GM12878 (cell line): Measurements from ENCODE around the gene USP34. TPM values are rescaled to one million over a fixed set of nuclear protein-coding genes. Genes with fewer than 3 reads are reported as not detected.

Experiments used
- ATAC-seq: fragments of 200-7000 bp; cut with Tn5 transposase; 3 replicates; pipeline ENCODE4 v1.9.1; 2020; ENCODE audit warnings: mild to moderate bottlenecking, moderate library complexity
- BruUV-seq: library from RNA; stranded (reverse); fragments of 400-500 nt; replicated peaks from 2 replicates; lab custom pipeline; 2021; lab: Mats Ljungman, UMichigan
- CTCF ChIA-PET: fragments of 300-600 bp; sonication (Branson Sonifier 250); formaldehyde crosslinking; extraction: SDS; loops from one replicate; lab custom pipeline; 2021; ENCODE audit warnings: inconsistent platforms; lab: Yijun Ruan, JAX
- POLR2A ChIA-PET: fragments of 350-600 bp; formaldehyde crosslinking; extraction: SDS; loops from one replicate; lab custom pipeline; 2021; ENCODE audit warnings: inconsistent platforms; lab: Charles Lee
- RAD21 ChIA-PET: fragments of 300-600 bp; sonication (Branson Sonifier 250); formaldehyde crosslinking; loops from one replicate; lab custom pipeline; 2023; ENCODE audit warnings: antibody characterized with exemption; ENCODE audit not compliant: unreplicated experiment; lab: Charles Lee
- SMC1A ChIA-PET: fragments of 300-600 bp; sonication (Branson Sonifier 250); formaldehyde crosslinking; loops from one replicate; lab custom pipeline; 2023; ENCODE audit not compliant: unreplicated experiment, uncharacterized antibody; lab: Charles Lee
- DNase-seq: peaks from one replicate; pipeline ENCODE4 v3.0.0-alpha.2; 2011; ENCODE audit warnings: low read depth, low spot score
- FAIRE-seq: peaks from 3 replicates; lab custom pipeline; 2011; peaks lifted over from hg19 to GRCh38; lab: Jason Lieb, UNC
- H2AFZ ChIP-seq: 2 replicates; pipeline ENCODE4 v1.6.0; 2011; ENCODE audit warnings: low read depth, low read length, control low read depth; ENCODE audit not compliant: control insufficient read depth
- H3K27ac ChIP-seq: 2 replicates; pipeline ENCODE4 v1.5.1; 2011; ENCODE audit warnings: control low read depth; ENCODE audit not compliant: control insufficient read depth, insufficient read depth
- H3K27me3 ChIP-seq, 2 experiments: replicated peaks in 1 of 2; 2 replicates each; pipeline versions ENCODE4 v1.6.0 to v1.6.1; 2011; ENCODE audit warnings: low read length in 1 of 2; ENCODE audit not compliant: control insufficient read depth in 2 of 2, insufficient read depth in 2 of 2
- H3K36me3 ChIP-seq, 2 experiments: 2 replicates each; pipeline ENCODE4 v1.5.1; 2011; ENCODE audit warnings: low read length in 1 of 2; ENCODE audit not compliant: control insufficient read depth in 2 of 2, insufficient read depth in 2 of 2
- H3K4me1 ChIP-seq: 2 replicates; pipeline ENCODE4 v1.6.1; 2011; ENCODE audit warnings: mild to moderate bottlenecking, low read length, moderate library complexity, mixed read lengths; ENCODE audit not compliant: control insufficient read depth, insufficient read depth
- H3K4me2 ChIP-seq: 2 replicates; pipeline ENCODE4 v1.6.0; 2011; ENCODE audit warnings: control low read depth; ENCODE audit not compliant: control insufficient read depth, insufficient read depth
- H3K4me3 ChIP-seq: fragments of 200-600 bp; sonication (generic); 2 replicates; pipeline ENCODE4 v1.5.1; 2016
- H3K79me2 ChIP-seq: 2 replicates; pipeline ENCODE4 v1.6.0; 2011; ENCODE audit warnings: low read length; ENCODE audit not compliant: control insufficient read depth, insufficient read depth
- H3K9ac ChIP-seq: 2 replicates; pipeline ENCODE4 v1.8.0; 2011; ENCODE audit warnings: low read length, control low read depth, mixed read lengths; ENCODE audit not compliant: control insufficient read depth, insufficient read depth
- H3K9me3 ChIP-seq: replicated peaks from 3 replicates; pipeline ENCODE4 v1.5.1; 2011; ENCODE audit warnings: mild to moderate bottlenecking, low read length; ENCODE audit not compliant: control insufficient read depth, insufficient read depth
- H4K20me1 ChIP-seq: 2 replicates; pipeline ENCODE4 v1.6.0; 2011; ENCODE audit not compliant: control insufficient read depth, insufficient read depth
- HSF1 ChIP-seq: fragments of 150-350 bp; IDR thresholded peaks from 2 replicates; pipeline ENCODE4 v1.6.1; 2014; ENCODE audit warnings: mild to moderate bottlenecking, low read depth, low read length
- MEF2B ChIP-seq: fragments of 450-650 bp; IDR thresholded peaks from 2 replicates; pipeline ENCODE4 v1.6.1; 2018; ENCODE audit warnings: mild to moderate bottlenecking, moderate library complexity; ENCODE audit not compliant: partially characterized antibody, poor library complexity, severe bottlenecking
- MLLT1 ChIP-seq: fragments of 450-650 bp; IDR thresholded peaks from 2 replicates; pipeline ENCODE4 v1.6.1; 2016; ENCODE audit warnings: mild to moderate bottlenecking
- NFIC ChIP-seq: IDR thresholded peaks from 2 replicates; pipeline ENCODE4 v1.6.1; 2012; ENCODE audit warnings: low read depth, mild to moderate bottlenecking, inconsistent platforms, low read length, moderate library complexity
- RAD51 ChIP-seq: fragments of 450-650 bp; IDR thresholded peaks from 2 replicates; pipeline ENCODE4 v1.6.1; 2016; ENCODE audit warnings: moderate library complexity, mild to moderate bottlenecking, inconsistent platforms
- SREBF2 ChIP-seq: IDR thresholded peaks from 2 replicates; pipeline ENCODE4 v1.6.1; 2012; ENCODE audit warnings: mild to moderate bottlenecking, low read length
- TCF12 ChIP-seq: IDR thresholded peaks from 2 replicates; pipeline ENCODE4 v1.6.1; 2011; ENCODE audit warnings: low read depth, mild to moderate bottlenecking, low read length
- ZNF274 ChIP-seq: IDR thresholded peaks from one replicate; pipeline ENCODE4 v1.8.0; 2011; ENCODE audit not compliant: insufficient read length, insufficient read depth
- ZNF384 ChIP-seq: IDR thresholded peaks from 2 replicates; pipeline ENCODE4 v1.6.1; 2012; ENCODE audit warnings: low read depth, mild to moderate bottlenecking, low read length, improper control_type of control experiment, borderline replicate concordance
- ZZZ3 ChIP-seq: IDR thresholded peaks from 2 replicates; pipeline ENCODE4 v1.6.1; 2011; ENCODE audit warnings: low read depth; ENCODE audit not compliant: control insufficient read depth, insufficient read length
- WGBS: methylation state at CpG from one replicate; pipeline ENCODE4 v1.1.6; 2016; ENCODE audit warnings: low lambda C conversion rate; ENCODE audit not compliant: insufficient replicate concordance, insufficient coverage; ENCODE audit errors: missing lambda C conversion rate; 5-methylcytosine and 5-hydroxymethylcytosine counted together
- in situ Hi-C: fragments of 300-500 bp; cut with MboI; formaldehyde crosslinking; loops from 9 replicates; pipeline ENCODE4 v1.14.3; 2018; ENCODE audit warnings: mixed read lengths
- intact Hi-C: fragments of 100-400 bp; cut with micrococcal nuclease; formaldehyde crosslinking; loops from one replicate; pipeline ENCODE4 v1.14.2; 2022; ENCODE audit not compliant: unreplicated experiment
- polyA plus RNA-seq, 11 experiments: library from polyadenylated mRNA; depleted of rRNA in 4 of 11; unstranded in 6 of 11; stranded (reverse) in 5 of 11; fragments of >200 nt; fragmentation: Nextera tagmentation in 4 of 11; fragmentation: Illumina TruSeq in 1 of 11; extraction: Ambion mirVana in 4 of 11; extraction: Trizol in 1 of 11; gene quantifications; 1 replicate in 1 of 11; 2 replicates in 10 of 11; pipeline versions ENCODE4 v1.2.1 to v1.2.3, GENCODE V29; 2011 to 2016; ENCODE audit warnings: inconsistent platforms in 2 of 11, missing spikeins in 2 of 11, low read depth in 1 of 11
- total RNA-seq, 4 experiments: library from RNA; depleted of rRNA in 3 of 4; stranded (reverse); fragments of >200 nt in 3 of 4; fragmentation: Illumina TruSeq in 1 of 4; extraction: Trizol in 1 of 4; gene quantifications; 2 replicates each; pipeline versions ENCODE4 v1.2.1 to v1.2.3, GENCODE V29; 2013 to 2021

Gene USP34
- total and polyA plus RNA-seq, 10 of the 15 experiments (the other 5 are each of a cell fraction or from before 2014, with no cell fraction given) = 26.2 to 106 (median 62.1) TPM

GRCh38 chr2:61179701-61180639, 290.9 kb downstream of the USP34 start (continued):
- TF ChIP-seq NFIC = no peak
- no peak for TF ChIP-seq SREBF2
- no peak for TF ChIP-seq ZNF274
- no peak for TF ChIP-seq RAD51
- TF ChIP-seq ZNF384 = no peak

GRCh38 chr2:61178603-61179545, 292.0 kb downstream of the USP34 start:
- H3K9ac ChIP-seq = peak overlapping the region; percentile 91
- no TSS peak for BruUV-seq
- H3K4me3 ChIP-seq = peak overlapping the region; percentile 99
- peaks cover 50% of the 10 kb centered on the region for H3K79me2 ChIP-seq
- intact Hi-C loops = loop anchor here (5.0 to 10.0 kb wide), 2 partner anchors 297 to 384 kb away; partner anchors contain the start of gene REL
- in situ Hi-C loops = no loop called here
- DNase-seq = no peak
- no peak for TF ChIP-seq MEF2B
- TF ChIP-seq HSF1 = no peak
- TF ChIP-seq ZZZ3 = no peak
- peak; percentile 67; the same call in 1 of the 2 replicates for TF ChIP-seq MLLT1
- TF ChIP-seq ZNF384 = no peak
- peak; percentile 68; the same call in 1 of the 2 replicates for TF ChIP-seq TCF12
- TF ChIP-seq, all 136 proteins: peak for 2
- WGBS = 73% methylated on average over 22 of the region's 22 CpGs
- H4K20me1 ChIP-seq = no peaks in the 10 kb centered on the region
- FAIRE-seq = no peak
- peak overlapping the region; percentile 91 for H3K27ac ChIP-seq
- ChIA-PET POLR2A (interaction anchor here (0.5 to 2.4 kb wide), 12 partner anchors 11 to 866 kb away, joined by 3 to 10 read pairs (median 4); partner anchors contain the start of gene PEX13), CTCF (interaction anchor here (0.5 to 2.4 kb wide), 6 partner anchors 34 to 471 kb away, joined by 3 to 10 read pairs (median 3); no protein-coding TSS in a partner anchor), SMC1A (interaction anchor here (0.7 to 3.3 kb wide), 11 partner anchors 10 to 385 kb away, joined by 3 to 10 read pairs (median 3); partner anchors contain the start of gene REL), RAD21 (interaction anchor here (1.0 to 1.4 kb wide), 6 partner anchors 10 to 360 kb away, joined by 3 to 4 read pairs (median 3); no protein-coding TSS in a partner anchor)
- peak; percentile 31 for ATAC-seq
- peaks cover 14% of the 10 kb centered on the region for H3K4me1 ChIP-seq
- H3K4me2 ChIP-seq = peak overlapping the region; percentile 96
- peaks cover 7 to 13% of the 10 kb centered on the region in 2 experiments for H3K36me3 ChIP-seq
- H3K9me3 ChIP-seq = no peaks in the 10 kb centered on the region
- no peak overlapping the region for H2AFZ ChIP-seq
- H3K27me3 ChIP-seq = no peaks in the 10 kb centered on the region
